Measurements from ENCODE around the gene MEIS1.

Gene MEIS1

GRCh38 chr2:66414896-66415295, 20.0 kb upstream of the MEIS1 start (continued):
- TF ChIP-seq, protein P1, sequence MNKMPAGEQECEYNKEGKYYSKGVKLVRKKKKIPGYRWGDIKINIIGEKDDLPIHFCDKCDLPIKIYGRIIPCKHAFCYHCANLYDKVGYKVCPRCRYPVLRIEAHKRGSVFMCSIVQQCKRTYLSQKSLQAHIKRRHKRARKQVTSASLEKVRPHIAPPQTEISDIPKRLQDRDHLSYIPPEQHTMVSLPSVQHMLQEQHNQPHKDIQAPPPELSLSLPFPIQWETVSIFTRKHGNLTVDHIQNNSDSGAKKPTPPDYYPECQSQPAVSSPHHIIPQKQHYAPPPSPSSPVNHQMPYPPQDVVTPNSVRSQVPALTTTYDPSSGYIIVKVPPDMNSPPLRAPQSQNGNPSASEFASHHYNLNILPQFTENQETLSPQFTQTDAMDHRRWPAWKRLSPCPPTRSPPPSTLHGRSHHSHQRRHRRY (tag by site-specific recombination; IDR thresholded peaks at IDR 0.05): no peak
- no peak for TF ChIP-seq ZNF664 (tag by site-specific recombination; IDR thresholded peaks at IDR 0.05)
- TF ChIP-seq ZNF112 (tag by site-specific recombination; IDR thresholded peaks at IDR 0.05): no peak
- TF ChIP-seq KLF1 (tag by site-specific recombination; IDR thresholded peaks at IDR 0.05): no peak
- TF ChIP-seq ZNF354C (tag by site-specific recombination; IDR thresholded peaks at IDR 0.05; ENCODE audit: borderline replicate concordance, low read depth): no peak
- TF ChIP-seq ZFP3 (tag by site-specific recombination; IDR thresholded peaks at IDR 0.05; ENCODE audit: low read depth): no peak
- TF ChIP-seq ZIC2 (tag by site-specific recombination; IDR thresholded peaks at IDR 0.05): no peak
- no peak for TF ChIP-seq ZNF146 (tag by site-specific recombination; IDR thresholded peaks at IDR 0.05)
- no peak for TF ChIP-seq ZNF621 (tag by site-specific recombination; IDR thresholded peaks at IDR 0.05)

GRCh38 chr2:66418381-66418780, 16.5 kb upstream of the MEIS1 start:
- POLR2A ChIA-PET: no interaction called here
- H3K36me3 ChIP-seq (ENCODE audit: control insufficient read depth in 2 of 2, insufficient read depth in 1 of 2, low read length in 2 of 2): no peaks in the 10 kb centered on the region
- CTCF ChIA-PET: interaction anchor here (0.6 kb wide), 1 partner anchor 15 kb away, joined by 3 read pairs; no protein-coding TSS in a partner anchor
- no peak overlapping the region for H3K4me3 ChIP-seq (ENCODE audit: low read depth, low read length)
- H3K9me3 ChIP-seq (ENCODE audit: control insufficient read depth, insufficient read depth, low read depth, low read length): no peaks in the 10 kb centered on the region
- no peak overlapping the region for H3K27ac ChIP-seq (ENCODE audit: extremely low read depth, low read depth, low read length)
- TF ChIP-seq FEZF1 (tag by site-specific recombination; IDR thresholded peaks at IDR 0.05): no peak
- TF ChIP-seq ZNF571 (tag by site-specific recombination; IDR thresholded peaks at IDR 0.05): no peak
- TF ChIP-seq ZNF16 (tag by site-specific recombination; IDR thresholded peaks at IDR 0.05; ENCODE audit: low read depth): no peak
- no peak for TF ChIP-seq SP3 (tag by site-specific recombination; IDR thresholded peaks at IDR 0.05)
- TF ChIP-seq REPIN1 (tag by site-specific recombination; IDR thresholded peaks at IDR 0.05; ENCODE audit: low read depth): no peak
- TF ChIP-seq ZNF19 (tag by site-specific recombination; IDR thresholded peaks at IDR 0.05; ENCODE audit: low read depth): no peak
- no peak for TF ChIP-seq ZNF623 (tag by site-specific recombination; IDR thresholded peaks at IDR 0.05)
- TF ChIP-seq ZSCAN4 (tag by site-specific recombination; IDR thresholded peaks at IDR 0.05): no peak
- TF ChIP-seq ZNF146 (tag by site-specific recombination; IDR thresholded peaks at IDR 0.05): no peak
- no peaks in the 10 kb centered on the region for H3K4me1 ChIP-seq (ENCODE audit: control insufficient read depth, insufficient read depth, low read length)

DNA sequence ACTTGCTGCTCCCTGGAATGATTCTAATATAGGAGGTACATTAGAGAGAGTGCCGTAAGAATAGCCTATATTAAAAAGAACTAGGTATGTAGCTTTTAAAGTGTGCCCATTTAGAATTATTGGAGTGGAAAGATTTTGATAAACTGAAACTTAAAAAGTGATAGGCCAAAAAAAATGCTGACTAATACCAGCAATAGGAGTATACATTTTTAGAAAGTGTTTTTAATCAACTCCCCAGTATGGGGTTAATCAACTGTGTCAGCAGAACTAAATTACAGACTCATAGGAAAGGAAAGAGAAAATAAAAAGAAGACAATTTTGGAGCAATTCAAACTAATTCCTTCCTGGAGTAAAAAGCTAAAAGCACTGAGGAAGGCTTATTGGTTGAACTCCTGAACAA, 13.3 kb upstream of the MEIS1 start:
- Histone ChIP-seq H3K4me1 (ENCODE audit: control insufficient read depth, insufficient read depth, low read length) (no peaks in the 10 kb centered on the region), H3K9me3 (ENCODE audit: control insufficient read depth, insufficient read depth, low read depth, low read length) (no peaks in the 10 kb centered on the region), H3K4me3 (ENCODE audit: low read depth, low read length) (no peak overlapping the region), H3K36me3 (ENCODE audit: control insufficient read depth in 2 of 2, insufficient read depth in 1 of 2, low read length in 2 of 2) (no peaks in the 10 kb centered on the region), H3K27ac (ENCODE audit: extremely low read depth, low read depth, low read length) (no peak overlapping the region)
- POLR2A ChIA-PET: no interaction called here
- CTCF ChIA-PET: no interaction called here
- TF ChIP-seq SP7 (tag by site-specific recombination; IDR thresholded peaks at IDR 0.05) (no peak), ZBTB21 (tag by site-specific recombination; IDR thresholded peaks at IDR 0.05) (no peak), HOXC10 (CRISPR knock-in tag; IDR thresholded peaks at IDR 0.05) (no peak), ZNF184 (tag by site-specific recombination; IDR thresholded peaks at IDR 0.05) (no peak), ZNF221 (tag by site-specific recombination; IDR thresholded peaks at IDR 0.05; ENCODE audit: borderline replicate concordance) (no peak), ZNF211 (tag by site-specific recombination; IDR thresholded peaks at IDR 0.05; ENCODE audit: low read depth) (no peak), ZSCAN23 (tag by site-specific recombination; IDR thresholded peaks at IDR 0.05) (no peak), ZNF623 (tag by site-specific recombination; IDR thresholded peaks at IDR 0.05) (no peak), KLF8 (tag by site-specific recombination; IDR thresholded peaks at IDR 0.05) (no peak), SCRT2 (tag by site-specific recombination; IDR thresholded peaks at IDR 0.05) (no peak), ZNF362 (tag by site-specific recombination; IDR thresholded peaks at IDR 0.05) (no peak), BCL11B (tag by site-specific recombination; IDR thresholded peaks at IDR 0.05; ENCODE audit: low read depth) (no peak), ZNF202 (tag by site-specific recombination; IDR thresholded peaks at IDR 0.05; ENCODE audit: borderline replicate concordance) (no peak), ZNF626 (tag by site-specific recombination; IDR thresholded peaks at IDR 0.05) (no peak), ZNF292 (tag by site-specific recombination; IDR thresholded peaks at IDR 0.05; ENCODE audit: borderline replicate concordance, low read depth) (no peak)
- TF ChIP-seq, protein P2, sequence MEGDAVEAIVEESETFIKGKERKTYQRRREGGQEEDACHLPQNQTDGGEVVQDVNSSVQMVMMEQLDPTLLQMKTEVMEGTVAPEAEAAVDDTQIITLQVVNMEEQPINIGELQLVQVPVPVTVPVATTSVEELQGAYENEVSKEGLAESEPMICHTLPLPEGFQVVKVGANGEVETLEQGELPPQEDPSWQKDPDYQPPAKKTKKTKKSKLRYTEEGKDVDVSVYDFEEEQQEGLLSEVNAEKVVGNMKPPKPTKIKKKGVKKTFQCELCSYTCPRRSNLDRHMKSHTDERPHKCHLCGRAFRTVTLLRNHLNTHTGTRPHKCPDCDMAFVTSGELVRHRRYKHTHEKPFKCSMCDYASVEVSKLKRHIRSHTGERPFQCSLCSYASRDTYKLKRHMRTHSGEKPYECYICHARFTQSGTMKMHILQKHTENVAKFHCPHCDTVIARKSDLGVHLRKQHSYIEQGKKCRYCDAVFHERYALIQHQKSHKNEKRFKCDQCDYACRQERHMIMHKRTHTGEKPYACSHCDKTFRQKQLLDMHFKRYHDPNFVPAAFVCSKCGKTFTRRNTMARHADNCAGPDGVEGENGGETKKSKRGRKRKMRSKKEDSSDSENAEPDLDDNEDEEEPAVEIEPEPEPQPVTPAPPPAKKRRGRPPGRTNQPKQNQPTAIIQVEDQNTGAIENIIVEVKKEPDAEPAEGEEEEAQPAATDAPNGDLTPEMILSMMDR (tag by site-specific recombination; IDR thresholded peaks at IDR 0.05): no peak

Measured in HEK293 (cell line).